Kidney epithelial cell (primary cell): ENCODE data around the gene LARP1. TPM values are rescaled to one million over a fixed set of nuclear protein-coding genes. Genes with fewer than 3 reads are reported as not detected.

ENCODE experiments used
- DNase-seq: peaks from one replicate; pipeline ENCODE4 v3.0.0-alpha.2; 2010; ENCODE audit warnings: low read depth
- H3K27me3 ChIP-seq: 2 replicates; pipeline ENCODE4 v1.6.0; 2011; ENCODE audit warnings: low read length; ENCODE audit not compliant: control insufficient read depth, insufficient read depth
- H3K36me3 ChIP-seq: 2 replicates; pipeline ENCODE4 v1.5.1; 2011; ENCODE audit warnings: low read length; ENCODE audit not compliant: control insufficient read depth, insufficient read depth
- H3K4me3 ChIP-seq: 2 replicates; pipeline ENCODE4 v1.5.1; 2011; ENCODE audit warnings: low read depth, mild to moderate bottlenecking, control low read depth, low read length
- total RNA-seq: library from RNA; depleted of rRNA; stranded (reverse); fragments of >200 nt; gene quantifications from 2 replicates; pipeline ENCODE4 v1.2.3, GENCODE V29; 2015
- TF ChIP-seq, protein P1 (sequence below): IDR thresholded peaks from 2 replicates; pipeline ENCODE4 v1.5.1; 2011; ENCODE audit warnings: mild to moderate bottlenecking, moderate library complexity, low read length, control low read depth, inconsistent platforms; ENCODE audit not compliant: insufficient read depth, poor library complexity, severe bottlenecking

Gene LARP1
- total RNA-seq, 1 donor from 2014 or later = 142 TPM

DNA sequence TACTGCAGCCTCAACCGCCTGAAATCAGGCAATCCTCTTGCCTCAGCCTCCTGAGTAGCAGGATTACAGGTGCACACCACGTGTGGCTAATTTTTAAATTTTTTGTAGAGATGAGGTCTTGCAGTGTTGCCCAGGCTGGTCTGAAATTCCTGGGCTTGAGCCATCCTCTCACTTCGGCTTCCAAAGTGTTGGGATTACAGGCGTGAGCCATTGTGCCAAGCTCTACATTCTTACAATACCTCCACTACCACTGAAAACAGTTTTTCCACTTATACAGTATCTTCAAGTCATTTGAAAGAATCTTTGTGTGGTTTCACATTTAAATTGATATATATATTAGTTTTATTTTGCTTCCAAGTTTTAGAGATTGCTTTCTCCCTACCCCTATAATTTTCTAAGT is 42.6 kb downstream of the LARP1 start:
- Histone ChIP-seq H3K27me3 (no peaks in the 10 kb centered on the region), H3K4me3 (no peak overlapping the region), H3K36me3 (peaks cover 14% of the 10 kb centered on the region)
- TF ChIP-seq, protein P1, sequence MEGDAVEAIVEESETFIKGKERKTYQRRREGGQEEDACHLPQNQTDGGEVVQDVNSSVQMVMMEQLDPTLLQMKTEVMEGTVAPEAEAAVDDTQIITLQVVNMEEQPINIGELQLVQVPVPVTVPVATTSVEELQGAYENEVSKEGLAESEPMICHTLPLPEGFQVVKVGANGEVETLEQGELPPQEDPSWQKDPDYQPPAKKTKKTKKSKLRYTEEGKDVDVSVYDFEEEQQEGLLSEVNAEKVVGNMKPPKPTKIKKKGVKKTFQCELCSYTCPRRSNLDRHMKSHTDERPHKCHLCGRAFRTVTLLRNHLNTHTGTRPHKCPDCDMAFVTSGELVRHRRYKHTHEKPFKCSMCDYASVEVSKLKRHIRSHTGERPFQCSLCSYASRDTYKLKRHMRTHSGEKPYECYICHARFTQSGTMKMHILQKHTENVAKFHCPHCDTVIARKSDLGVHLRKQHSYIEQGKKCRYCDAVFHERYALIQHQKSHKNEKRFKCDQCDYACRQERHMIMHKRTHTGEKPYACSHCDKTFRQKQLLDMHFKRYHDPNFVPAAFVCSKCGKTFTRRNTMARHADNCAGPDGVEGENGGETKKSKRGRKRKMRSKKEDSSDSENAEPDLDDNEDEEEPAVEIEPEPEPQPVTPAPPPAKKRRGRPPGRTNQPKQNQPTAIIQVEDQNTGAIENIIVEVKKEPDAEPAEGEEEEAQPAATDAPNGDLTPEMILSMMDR = no peak
- DNase-seq = no peak

DNA sequence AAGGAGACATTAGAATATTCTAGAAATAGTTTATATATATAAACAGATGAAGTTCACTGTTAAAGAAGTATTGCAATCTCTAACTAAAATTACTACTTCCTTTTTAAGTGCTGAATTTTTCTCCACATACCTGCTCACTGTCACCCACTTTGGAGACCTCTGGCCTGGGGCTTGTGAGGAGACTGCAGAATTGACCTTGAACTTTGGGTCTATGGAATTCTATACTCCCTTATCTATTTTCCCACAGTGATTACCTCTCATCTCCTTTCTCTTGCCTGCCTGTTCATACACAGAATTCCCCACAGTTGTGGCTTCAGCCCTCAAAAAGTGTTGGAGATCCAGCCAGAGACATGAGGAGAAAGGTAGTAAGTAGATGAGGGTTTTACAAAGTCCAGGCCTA is 45.4 kb downstream of the LARP1 start:
- Histone ChIP-seq H3K4me3 (no peak overlapping the region), H3K27me3 (no peaks in the 10 kb centered on the region), H3K36me3 (peaks cover 9% of the 10 kb centered on the region)
- no peak for DNase-seq
- TF ChIP-seq, protein P1 = no peak

DNA sequence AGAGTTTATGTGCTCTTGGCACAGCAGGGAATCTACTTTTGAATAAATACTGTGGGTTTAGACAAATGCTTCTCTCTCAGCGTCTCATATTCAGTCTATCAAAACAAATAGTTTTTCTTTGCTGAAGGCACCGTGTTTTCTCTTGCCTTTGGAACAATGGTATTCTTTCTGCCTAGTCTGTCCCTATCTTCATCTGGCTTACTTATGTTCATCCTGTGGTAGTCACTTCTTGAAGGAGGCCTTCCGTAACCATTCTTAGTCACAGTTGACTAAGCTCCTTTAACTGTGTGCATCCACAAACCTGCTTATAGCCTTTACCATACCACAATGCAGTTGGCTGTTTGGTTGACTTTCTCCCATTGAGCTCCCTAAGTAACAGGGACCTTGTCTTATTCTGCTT is 45.9 kb downstream of the LARP1 start:
- TF ChIP-seq, protein P1 = no peak
- peaks cover 11% of the 10 kb centered on the region for H3K36me3 ChIP-seq
- DNase-seq = no peak

DNA sequence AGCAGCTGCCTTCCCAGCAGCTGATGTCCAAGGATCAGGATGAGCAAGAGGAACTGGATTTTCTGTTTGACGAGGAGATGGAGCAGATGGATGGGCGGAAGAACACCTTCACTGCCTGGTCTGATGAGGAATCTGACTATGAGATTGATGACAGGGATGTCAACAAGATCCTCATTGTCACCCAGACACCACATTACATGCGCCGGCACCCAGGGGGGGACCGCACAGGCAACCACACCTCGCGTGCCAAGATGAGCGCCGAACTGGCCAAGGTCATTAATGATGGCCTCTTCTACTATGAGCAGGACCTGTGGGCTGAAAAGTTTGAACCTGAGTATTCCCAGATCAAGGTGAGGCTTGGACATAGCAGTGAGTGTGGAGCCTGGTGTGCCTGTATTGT is 46.9 kb downstream of the LARP1 start:
- Histone ChIP-seq H3K4me3 (no peak overlapping the region), H3K27me3 (no peaks in the 10 kb centered on the region), H3K36me3 (peaks cover 11% of the 10 kb centered on the region)
- DNase-seq = no peak
- TF ChIP-seq, protein P1 = no peak

More for the DNA sequence above, 45.9 kb downstream of the LARP1 start:
- no peak overlapping the region for H3K4me3 ChIP-seq
- no peaks in the 10 kb centered on the region for H3K27me3 ChIP-seq

DNA sequence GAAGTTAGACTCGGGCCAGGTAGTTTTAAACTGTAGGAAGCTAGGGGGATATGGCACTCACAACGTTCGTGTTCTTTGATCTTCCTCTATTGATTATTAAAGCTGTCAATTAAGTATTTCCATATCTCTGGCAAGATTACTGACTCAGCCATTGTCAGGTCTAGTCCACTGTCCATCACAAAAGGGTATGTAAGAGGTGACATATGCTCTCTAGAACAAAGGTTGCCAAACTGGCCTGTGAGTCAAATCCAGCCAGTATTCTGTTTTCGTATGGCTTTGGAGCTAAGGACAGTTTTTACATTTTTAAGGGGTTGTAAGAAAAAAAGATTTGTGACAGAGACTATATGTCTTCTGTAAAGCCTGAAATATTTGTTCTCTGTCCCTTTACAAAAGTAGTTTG is 51.0 kb downstream of the LARP1 start:
- peaks cover 7% of the 10 kb centered on the region for H3K36me3 ChIP-seq
- no peaks in the 10 kb centered on the region for H3K27me3 ChIP-seq
- no peak overlapping the region for H3K4me3 ChIP-seq
- TF ChIP-seq, protein P1 = no peak
- DNase-seq = no peak

DNA sequence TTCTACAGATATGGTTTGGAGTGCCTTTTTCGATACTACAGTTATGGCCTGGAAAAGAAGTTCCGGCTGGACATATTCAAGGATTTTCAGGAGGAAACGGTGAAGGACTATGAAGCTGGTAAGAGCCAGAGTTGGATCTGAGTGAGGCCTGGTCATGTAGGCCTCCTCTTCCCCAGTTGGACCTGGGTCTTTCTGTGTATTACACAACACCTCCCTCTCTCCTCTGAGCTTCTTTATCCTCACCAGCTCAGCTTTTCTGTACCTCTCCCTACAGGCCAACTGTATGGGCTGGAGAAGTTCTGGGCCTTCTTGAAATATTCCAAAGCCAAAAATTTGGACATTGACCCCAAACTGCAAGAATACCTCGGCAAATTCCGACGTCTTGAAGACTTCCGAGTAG is 56.1 kb downstream of the LARP1 start:
- TF ChIP-seq, protein P1 = no peak
- Histone ChIP-seq H3K4me3 (no peak overlapping the region), H3K27me3 (no peaks in the 10 kb centered on the region), H3K36me3 (peaks cover 1% of the 10 kb centered on the region)
- no peak for DNase-seq
